GM12878 (cell line): Measurements from ENCODE around the gene RASSF10. TPM values are rescaled to one million over a fixed set of nuclear protein-coding genes. Genes with fewer than 3 reads are reported as not detected.

Source experiments
- ATAC-seq: fragments of 200-7000 bp; cut with Tn5 transposase; 3 replicates; pipeline ENCODE4 v1.9.1; 2020; ENCODE audit warnings: mild to moderate bottlenecking, moderate library complexity
- BruUV-seq: library from RNA; stranded (reverse); fragments of 400-500 nt; replicated peaks from 2 replicates; lab custom pipeline; 2021; lab: Mats Ljungman, UMichigan
- CTCF ChIA-PET: fragments of 300-600 bp; sonication (Branson Sonifier 250); formaldehyde crosslinking; extraction: SDS; loops from one replicate; lab custom pipeline; 2021; ENCODE audit warnings: inconsistent platforms; lab: Yijun Ruan, JAX
- POLR2A ChIA-PET: fragments of 350-600 bp; formaldehyde crosslinking; extraction: SDS; loops from one replicate; lab custom pipeline; 2021; ENCODE audit warnings: inconsistent platforms; lab: Charles Lee
- RAD21 ChIA-PET: fragments of 300-600 bp; sonication (Branson Sonifier 250); formaldehyde crosslinking; loops from one replicate; lab custom pipeline; 2023; ENCODE audit warnings: antibody characterized with exemption; ENCODE audit not compliant: unreplicated experiment; lab: Charles Lee
- SMC1A ChIA-PET: fragments of 300-600 bp; sonication (Branson Sonifier 250); formaldehyde crosslinking; loops from one replicate; lab custom pipeline; 2023; ENCODE audit not compliant: unreplicated experiment, uncharacterized antibody; lab: Charles Lee
- DNase-seq: peaks from one replicate; pipeline ENCODE4 v3.0.0-alpha.2; 2011; ENCODE audit warnings: low read depth, low spot score
- FAIRE-seq: peaks from 3 replicates; lab custom pipeline; 2011; peaks lifted over from hg19 to GRCh38; lab: Jason Lieb, UNC
- H2AFZ ChIP-seq: 2 replicates; pipeline ENCODE4 v1.6.0; 2011; ENCODE audit warnings: low read depth, low read length, control low read depth; ENCODE audit not compliant: control insufficient read depth
- H3K27ac ChIP-seq: 2 replicates; pipeline ENCODE4 v1.5.1; 2011; ENCODE audit warnings: control low read depth; ENCODE audit not compliant: control insufficient read depth, insufficient read depth
- H3K27me3 ChIP-seq, 2 experiments: replicated peaks in 1 of 2; 2 replicates each; pipeline versions ENCODE4 v1.6.0 to v1.6.1; 2011; ENCODE audit warnings: low read length in 1 of 2; ENCODE audit not compliant: control insufficient read depth in 2 of 2, insufficient read depth in 2 of 2
- H3K36me3 ChIP-seq, 2 experiments: 2 replicates each; pipeline ENCODE4 v1.5.1; 2011; ENCODE audit warnings: low read length in 1 of 2; ENCODE audit not compliant: control insufficient read depth in 2 of 2, insufficient read depth in 2 of 2
- H3K4me1 ChIP-seq: 2 replicates; pipeline ENCODE4 v1.6.1; 2011; ENCODE audit warnings: mild to moderate bottlenecking, low read length, moderate library complexity, mixed read lengths; ENCODE audit not compliant: control insufficient read depth, insufficient read depth
- H3K4me2 ChIP-seq: 2 replicates; pipeline ENCODE4 v1.6.0; 2011; ENCODE audit warnings: control low read depth; ENCODE audit not compliant: control insufficient read depth, insufficient read depth
- H3K4me3 ChIP-seq: fragments of 200-600 bp; sonication (generic); 2 replicates; pipeline ENCODE4 v1.5.1; 2016
- H3K79me2 ChIP-seq: 2 replicates; pipeline ENCODE4 v1.6.0; 2011; ENCODE audit warnings: low read length; ENCODE audit not compliant: control insufficient read depth, insufficient read depth
- H3K9ac ChIP-seq: 2 replicates; pipeline ENCODE4 v1.8.0; 2011; ENCODE audit warnings: low read length, control low read depth, mixed read lengths; ENCODE audit not compliant: control insufficient read depth, insufficient read depth
- H3K9me3 ChIP-seq: replicated peaks from 3 replicates; pipeline ENCODE4 v1.5.1; 2011; ENCODE audit warnings: mild to moderate bottlenecking, low read length; ENCODE audit not compliant: control insufficient read depth, insufficient read depth
- H4K20me1 ChIP-seq: 2 replicates; pipeline ENCODE4 v1.6.0; 2011; ENCODE audit not compliant: control insufficient read depth, insufficient read depth
- IKZF1 ChIP-seq: fragments of 450-650 bp; conservative IDR thresholded peaks from 2 replicates; pipeline ENCODE4 v1.6.1; 2017; ENCODE audit warnings: antibody characterized with exemption, mild to moderate bottlenecking
- KDM1A ChIP-seq: fragments of 200-600 bp; sonication (generic); IDR thresholded peaks from 2 replicates; pipeline ENCODE4 v1.6.1; 2016; ENCODE audit warnings: borderline replicate concordance
- MEF2A ChIP-seq: IDR thresholded peaks from 2 replicates; pipeline ENCODE4 v1.6.1; 2011; ENCODE audit warnings: low read depth, mild to moderate bottlenecking, low read length, moderate library complexity; ENCODE audit not compliant: insufficient read depth
- MTA2 ChIP-seq: fragments of 450-650 bp; IDR thresholded peaks from 2 replicates; pipeline ENCODE4 v1.6.1; 2016; ENCODE audit warnings: low read depth, mild to moderate bottlenecking, moderate library complexity
- MTA3 ChIP-seq: IDR thresholded peaks from 2 replicates; pipeline ENCODE4 v1.6.1; 2012; ENCODE audit warnings: low read length, inconsistent platforms, borderline replicate concordance
- POLR2AphosphoS2 ChIP-seq: IDR thresholded peaks from 2 replicates; pipeline ENCODE4 v1.6.1; 2011; ENCODE audit warnings: low read depth, mild to moderate bottlenecking, low read length, improper control_type of control experiment, moderate library complexity
- RFX5 ChIP-seq: IDR thresholded peaks from 2 replicates; pipeline ENCODE4 v1.6.1; 2011; ENCODE audit warnings: low read depth, low read length, improper control_type of control experiment
- RUNX3 ChIP-seq: IDR thresholded peaks from 2 replicates; pipeline ENCODE4 v1.6.1; 2012; ENCODE audit warnings: low read length, inconsistent platforms
- WGBS: methylation state at CpG from one replicate; pipeline ENCODE4 v1.1.6; 2016; ENCODE audit warnings: low lambda C conversion rate; ENCODE audit not compliant: insufficient replicate concordance, insufficient coverage; ENCODE audit errors: missing lambda C conversion rate; 5-methylcytosine and 5-hydroxymethylcytosine counted together
- in situ Hi-C: fragments of 300-500 bp; cut with MboI; formaldehyde crosslinking; loops from 9 replicates; pipeline ENCODE4 v1.14.3; 2018; ENCODE audit warnings: mixed read lengths
- intact Hi-C: fragments of 100-400 bp; cut with micrococcal nuclease; formaldehyde crosslinking; loops from one replicate; pipeline ENCODE4 v1.14.2; 2022; ENCODE audit not compliant: unreplicated experiment
- polyA plus RNA-seq, 11 experiments: library from polyadenylated mRNA; depleted of rRNA in 4 of 11; unstranded in 6 of 11; stranded (reverse) in 5 of 11; fragments of >200 nt; fragmentation: Nextera tagmentation in 4 of 11; fragmentation: Illumina TruSeq in 1 of 11; extraction: Ambion mirVana in 4 of 11; extraction: Trizol in 1 of 11; gene quantifications; 1 replicate in 1 of 11; 2 replicates in 10 of 11; pipeline versions ENCODE4 v1.2.1 to v1.2.3, GENCODE V29; 2011 to 2016; ENCODE audit warnings: inconsistent platforms in 2 of 11, missing spikeins in 2 of 11, low read depth in 1 of 11
- total RNA-seq, 4 experiments: library from RNA; depleted of rRNA in 3 of 4; stranded (reverse); fragments of >200 nt in 3 of 4; fragmentation: Illumina TruSeq in 1 of 4; extraction: Trizol in 1 of 4; gene quantifications; 2 replicates each; pipeline versions ENCODE4 v1.2.1 to v1.2.3, GENCODE V29; 2013 to 2021
- TF ChIP-seq, protein P1 (sequence below): fragments of 450-650 bp; IDR thresholded peaks from 2 replicates; pipeline ENCODE4 v1.6.1; 2017; ENCODE audit warnings: mild to moderate bottlenecking
- TF ChIP-seq, protein P2 (sequence below): fragments of 450-650 bp; IDR thresholded peaks from 2 replicates; pipeline ENCODE4 v1.6.1; 2014; ENCODE audit warnings: mild to moderate bottlenecking
- TF ChIP-seq, protein P3 (sequence below), 3 experiments: IDR thresholded peaks in 2 of 3; conservative IDR thresholded peaks in 1 of 3; 2 replicates each; pipeline ENCODE4 v1.5.1; 2011; ENCODE audit warnings: low read depth in 3 of 3, low read length in 3 of 3, mild to moderate bottlenecking in 3 of 3, control low read depth in 2 of 3, moderate library complexity in 2 of 3, inconsistent platforms in 1 of 3, mixed read lengths in 1 of 3; ENCODE audit not compliant: control insufficient read depth in 2 of 3, insufficient read depth in 1 of 3; ENCODE audit errors: extremely low read depth in 1 of 3

The RASSF10 gene
- total and polyA plus RNA-seq, 10 of the 15 experiments (the other 5 are each of a cell fraction or from before 2014, with no cell fraction given): 0.03 to 0.23 (median 0.09) TPM; not detected in 6

DNA sequence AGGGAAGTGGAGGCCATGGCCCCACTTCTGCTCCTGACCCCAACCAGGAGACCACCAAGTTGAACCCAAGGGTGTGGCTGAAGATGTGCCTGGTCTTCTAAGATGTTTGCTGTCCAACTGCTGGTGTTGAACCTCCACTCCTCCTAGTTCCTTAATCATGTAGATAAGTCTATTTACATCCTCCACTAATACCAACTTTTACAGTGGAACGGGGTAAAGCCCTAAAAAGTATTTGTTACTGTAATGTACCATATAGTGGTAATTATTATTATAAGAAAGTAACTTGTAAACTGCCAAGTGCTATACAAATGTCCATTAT lies 19.0 kb upstream of the RASSF10 start (continued):
- no peak for TF ChIP-seq IKZF1
- no peak for TF ChIP-seq MTA2
- TF ChIP-seq, protein P1, sequence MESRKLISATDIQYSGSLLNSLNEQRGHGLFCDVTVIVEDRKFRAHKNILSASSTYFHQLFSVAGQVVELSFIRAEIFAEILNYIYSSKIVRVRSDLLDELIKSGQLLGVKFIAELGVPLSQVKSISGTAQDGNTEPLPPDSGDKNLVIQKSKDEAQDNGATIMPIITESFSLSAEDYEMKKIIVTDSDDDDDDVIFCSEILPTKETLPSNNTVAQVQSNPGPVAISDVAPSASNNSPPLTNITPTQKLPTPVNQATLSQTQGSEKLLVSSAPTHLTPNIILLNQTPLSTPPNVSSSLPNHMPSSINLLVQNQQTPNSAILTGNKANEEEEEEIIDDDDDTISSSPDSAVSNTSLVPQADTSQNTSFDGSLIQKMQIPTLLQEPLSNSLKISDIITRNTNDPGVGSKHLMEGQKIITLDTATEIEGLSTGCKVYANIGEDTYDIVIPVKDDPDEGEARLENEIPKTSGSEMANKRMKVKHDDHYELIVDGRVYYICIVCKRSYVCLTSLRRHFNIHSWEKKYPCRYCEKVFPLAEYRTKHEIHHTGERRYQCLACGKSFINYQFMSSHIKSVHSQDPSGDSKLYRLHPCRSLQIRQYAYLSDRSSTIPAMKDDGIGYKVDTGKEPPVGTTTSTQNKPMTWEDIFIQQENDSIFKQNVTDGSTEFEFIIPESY: no peak

DNA sequence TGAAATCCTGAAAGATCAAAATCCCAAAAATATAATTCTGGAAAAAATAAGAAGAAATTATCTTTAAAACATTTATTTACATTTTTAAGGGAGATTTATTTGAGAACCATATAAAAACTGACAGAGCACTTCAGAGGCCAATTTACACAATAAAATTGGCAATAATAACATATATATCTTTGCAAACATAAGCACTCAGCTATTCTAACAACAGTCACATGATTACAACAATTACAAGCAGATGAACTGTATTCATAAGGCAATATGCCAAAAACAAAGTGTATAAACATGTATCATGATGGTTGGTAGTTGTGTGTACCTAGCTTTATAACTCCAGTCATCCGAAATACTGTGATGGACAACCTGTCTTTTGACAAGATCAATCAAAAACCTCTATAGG lies 17.7 kb upstream of the RASSF10 start:
- SMC1A ChIA-PET: no interaction called here
- TF ChIP-seq RUNX3: no peak
- in situ Hi-C loops (no loop called here), intact Hi-C loops (no loop called here)
- 0% methylated on average over 1 of the region's 1 CpG for WGBS
- POLR2A ChIA-PET: no interaction called here
- Histone ChIP-seq H3K27ac (no peak overlapping the region), H2AFZ (no peak overlapping the region), H4K20me1 (no peaks in the 10 kb centered on the region), H3K9ac (no peak overlapping the region), H3K4me3 (no peak overlapping the region), H3K36me3 (no peaks in the 10 kb centered on the region), H3K9me3 (no peaks in the 10 kb centered on the region), H3K4me2 (no peak overlapping the region), H3K27me3 (no peaks in the 10 kb centered on the region), H3K4me1 (no peaks in the 10 kb centered on the region), H3K79me2 (no peaks in the 10 kb centered on the region)
- CTCF ChIA-PET: no interaction called here
- BruUV-seq: no TSS peak
- no peak for ATAC-seq
- no peak for FAIRE-seq
- no peak for DNase-seq
- RAD21 ChIA-PET: no interaction called here

DNA sequence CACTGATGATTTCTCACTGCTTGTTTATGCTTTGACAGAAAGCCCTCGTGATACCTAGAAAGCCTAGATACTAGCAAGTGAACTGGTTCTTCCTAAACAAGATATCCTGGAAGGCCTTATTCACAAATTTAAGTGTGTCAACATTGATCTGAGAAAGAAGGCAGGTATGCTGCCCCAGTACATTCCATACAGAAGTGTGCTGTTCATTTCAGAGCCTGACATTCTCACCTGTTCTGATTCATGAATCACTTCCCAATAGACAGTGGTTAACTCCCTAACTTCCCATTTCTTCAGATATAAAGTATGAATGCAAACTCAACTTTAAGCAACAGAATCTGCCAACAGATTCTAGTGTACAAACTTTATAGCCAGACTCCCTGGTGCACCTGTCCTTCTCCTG lies 15.5 kb upstream of the RASSF10 start:
- Histone ChIP-seq H3K9me3 (no peaks in the 10 kb centered on the region), H3K4me3 (no peak overlapping the region), H2AFZ (no peak overlapping the region), H3K9ac (no peak overlapping the region), H3K36me3 (no peaks in the 10 kb centered on the region), H3K27me3 (no peaks in the 10 kb centered on the region), H3K27ac (no peak overlapping the region), H4K20me1 (no peaks in the 10 kb centered on the region), H3K79me2 (no peaks in the 10 kb centered on the region), H3K4me2 (no peak overlapping the region), H3K4me1 (no peaks in the 10 kb centered on the region)
- ChIA-PET SMC1A (no interaction called here), CTCF (no interaction called here), POLR2A (no interaction called here), RAD21 (no interaction called here)
- intact Hi-C loops (no loop called here), in situ Hi-C loops (no loop called here)
- DNase-seq: no peak
- 0% methylated on average over 1 of the region's 1 CpG for WGBS
- no peak for FAIRE-seq
- no TSS peak for BruUV-seq
- no peak for ATAC-seq
- TF ChIP-seq KDM1A (no peak), POLR2AphosphoS2 (no peak), MTA3 (no peak), MEF2A (no peak), RFX5 (no peak)
- TF ChIP-seq, protein P2, sequence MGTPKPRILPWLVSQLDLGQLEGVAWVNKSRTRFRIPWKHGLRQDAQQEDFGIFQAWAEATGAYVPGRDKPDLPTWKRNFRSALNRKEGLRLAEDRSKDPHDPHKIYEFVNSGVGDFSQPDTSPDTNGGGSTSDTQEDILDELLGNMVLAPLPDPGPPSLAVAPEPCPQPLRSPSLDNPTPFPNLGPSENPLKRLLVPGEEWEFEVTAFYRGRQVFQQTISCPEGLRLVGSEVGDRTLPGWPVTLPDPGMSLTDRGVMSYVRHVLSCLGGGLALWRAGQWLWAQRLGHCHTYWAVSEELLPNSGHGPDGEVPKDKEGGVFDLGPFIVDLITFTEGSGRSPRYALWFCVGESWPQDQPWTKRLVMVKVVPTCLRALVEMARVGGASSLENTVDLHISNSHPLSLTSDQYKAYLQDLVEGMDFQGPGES: no peak
- TF ChIP-seq, protein P3, sequence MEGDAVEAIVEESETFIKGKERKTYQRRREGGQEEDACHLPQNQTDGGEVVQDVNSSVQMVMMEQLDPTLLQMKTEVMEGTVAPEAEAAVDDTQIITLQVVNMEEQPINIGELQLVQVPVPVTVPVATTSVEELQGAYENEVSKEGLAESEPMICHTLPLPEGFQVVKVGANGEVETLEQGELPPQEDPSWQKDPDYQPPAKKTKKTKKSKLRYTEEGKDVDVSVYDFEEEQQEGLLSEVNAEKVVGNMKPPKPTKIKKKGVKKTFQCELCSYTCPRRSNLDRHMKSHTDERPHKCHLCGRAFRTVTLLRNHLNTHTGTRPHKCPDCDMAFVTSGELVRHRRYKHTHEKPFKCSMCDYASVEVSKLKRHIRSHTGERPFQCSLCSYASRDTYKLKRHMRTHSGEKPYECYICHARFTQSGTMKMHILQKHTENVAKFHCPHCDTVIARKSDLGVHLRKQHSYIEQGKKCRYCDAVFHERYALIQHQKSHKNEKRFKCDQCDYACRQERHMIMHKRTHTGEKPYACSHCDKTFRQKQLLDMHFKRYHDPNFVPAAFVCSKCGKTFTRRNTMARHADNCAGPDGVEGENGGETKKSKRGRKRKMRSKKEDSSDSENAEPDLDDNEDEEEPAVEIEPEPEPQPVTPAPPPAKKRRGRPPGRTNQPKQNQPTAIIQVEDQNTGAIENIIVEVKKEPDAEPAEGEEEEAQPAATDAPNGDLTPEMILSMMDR (IDR thresholded peaks at IDR 0.05 in 2 of 3, conservative IDR thresholded peaks at IDR 0.05 in 1 of 3; ENCODE audit: control insufficient read depth in 2 of 3, extremely low read depth in 1 of 3, insufficient read depth in 1 of 3, low read depth in 3 of 3, low read length in 3 of 3): no peak
